Bronchial epithelial cell (primary cell): ENCODE measurements around the gene TMEM40. TPM values are rescaled to one million over a fixed set of nuclear protein-coding genes. Genes with fewer than 3 reads are reported as not detected.
A peak's percentile ranks its signal among the peaks of the same experiment; 100 is the strongest.
"Not testable (repeated sequence)": the region's sequence is repeated elsewhere in the genome, so short reads cannot be mapped to it uniquely, and the experiment has no call there.

Experiments used
- DNase-seq: peaks from one replicate; pipeline ENCODE4 v3.0.0-alpha.2; 2010; ENCODE audit warnings: low read depth
- FAIRE-seq: peaks from 2 replicates; lab custom pipeline; 2011; peaks lifted over from hg19 to GRCh38; lab: Jason Lieb, UNC
- H3K27me3 ChIP-seq: 2 replicates; pipeline ENCODE4 v1.5.1; 2011; ENCODE audit warnings: low read length; ENCODE audit not compliant: control insufficient read depth, insufficient read depth
- H3K36me3 ChIP-seq: 2 replicates; pipeline ENCODE4 v1.5.1; 2011; ENCODE audit warnings: low read length; ENCODE audit not compliant: control insufficient read depth, insufficient read depth
- H3K4me3 ChIP-seq: 2 replicates; pipeline ENCODE4 v1.5.1; 2011; ENCODE audit warnings: mild to moderate bottlenecking, low read depth, low read length, control low read depth
- CTCF ChIP-seq: IDR thresholded peaks from 2 replicates; pipeline ENCODE4 v1.5.1; 2011; ENCODE audit warnings: mild to moderate bottlenecking, moderate library complexity, low read length, control low read depth, inconsistent platforms; ENCODE audit not compliant: insufficient read depth, severe bottlenecking
- total RNA-seq: library from RNA; depleted of rRNA; stranded (reverse); fragments of >200 nt; gene quantifications from 2 replicates; pipeline ENCODE4 v1.2.1, GENCODE V29; 2014

The TMEM40 gene
- total RNA-seq, 1 donor from 2014 or later: 19.0 TPM

- no peak for DNase-seq
- TF ChIP-seq CTCF: no peak
- H3K4me3 ChIP-seq: no peak overlapping the region
- no peak for FAIRE-seq
- no peaks in the 10 kb centered on the region for H3K27me3 ChIP-seq
- H3K36me3 ChIP-seq: no peaks in the 10 kb centered on the region
Observed at GRCh38 chr3:12725436-12725835, 33.6 kb downstream of the TMEM40 start.

GRCh38 chr3:12724794-12725193, 34.3 kb downstream of the TMEM40 start:
- H3K27me3 ChIP-seq: no peaks in the 10 kb centered on the region
- H3K4me3 ChIP-seq: no peak overlapping the region
- no peak for FAIRE-seq
- H3K36me3 ChIP-seq: no peaks in the 10 kb centered on the region
- TF ChIP-seq CTCF: no peak
- DNase-seq: no peak

GRCh38 chr3:12723362-12723761, 35.7 kb downstream of the TMEM40 start:
- H3K36me3 ChIP-seq, FAIRE-seq, H3K4me3 ChIP-seq, H3K27me3 ChIP-seq: not testable (repeated sequence)
- peak; percentile 42 for DNase-seq

- DNase-seq (no peak), FAIRE-seq (no peak)
- Histone ChIP-seq H3K27me3 (no peaks in the 10 kb centered on the region), H3K36me3 (no peaks in the 10 kb centered on the region), H3K4me3 (no peak overlapping the region)
- TF ChIP-seq CTCF: no peak
Observed at GRCh38 chr3:12722226-12722625, 36.8 kb downstream of the TMEM40 start.

GRCh38 chr3:12719984-12720898, 38.8 kb downstream of the TMEM40 start:
- no peaks in the 10 kb centered on the region for H3K27me3 ChIP-seq
- FAIRE-seq (no peak), DNase-seq (peak; percentile 84)
- peak; percentile 80 for TF ChIP-seq CTCF
- no peaks in the 10 kb centered on the region for H3K36me3 ChIP-seq
- H3K4me3 ChIP-seq: no peak overlapping the region

GRCh38 chr3:12719541-12719940, 39.5 kb downstream of the TMEM40 start:
- no peak for TF ChIP-seq CTCF
- Histone ChIP-seq H3K4me3 (no peak overlapping the region), H3K27me3 (no peaks in the 10 kb centered on the region), H3K36me3 (no peaks in the 10 kb centered on the region)
- no peak for FAIRE-seq
- DNase-seq: no peak
